ENCODE measurements around the gene PLCB4.
A peak's percentile ranks its signal among the peaks of the same experiment; 100 is the strongest.

Gene PLCB4

DNA sequence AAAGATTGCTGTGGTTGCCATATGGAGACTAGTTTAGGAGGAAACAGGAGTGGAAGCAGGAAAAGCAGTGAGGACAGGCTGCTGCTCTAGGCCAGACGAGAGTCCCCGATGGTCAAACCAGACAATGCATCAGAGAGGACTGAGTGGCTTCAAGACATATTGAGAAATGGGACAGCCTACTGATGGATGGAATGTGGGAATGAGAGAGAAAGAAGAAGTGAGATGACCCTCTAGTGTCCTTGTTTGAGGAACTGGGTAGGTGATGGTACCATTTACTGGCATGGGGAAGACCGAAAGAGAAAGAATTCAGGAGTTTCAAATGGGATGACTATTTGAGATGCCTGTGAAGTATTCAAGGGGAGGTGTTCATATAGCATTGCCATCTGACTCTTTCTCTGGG lies 333.7 kb downstream of the PLCB4 start:
- no peak for DNase-seq (ENCODE audit: low read depth)

DNA sequence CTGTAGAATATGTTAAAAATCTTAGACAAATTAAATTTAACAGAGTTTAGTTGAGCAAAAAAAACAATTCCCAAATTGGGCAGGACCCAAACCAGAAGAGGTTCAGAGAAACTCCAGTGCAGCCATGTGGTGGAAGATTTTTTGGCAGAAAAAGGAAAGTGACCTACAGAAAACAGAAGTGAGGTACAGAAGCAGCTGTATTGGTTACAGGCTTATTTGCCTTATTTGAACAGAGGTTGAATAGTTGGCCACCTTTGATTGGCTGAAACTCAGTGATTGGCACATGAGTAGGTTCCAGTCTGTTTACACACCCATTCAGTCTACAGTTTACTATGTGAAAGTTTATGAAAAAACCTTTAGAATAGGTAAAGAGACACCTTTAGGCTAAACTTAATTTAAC lies 334.6 kb downstream of the PLCB4 start:
- DNase-seq (ENCODE audit: low read depth): no peak

DNA sequence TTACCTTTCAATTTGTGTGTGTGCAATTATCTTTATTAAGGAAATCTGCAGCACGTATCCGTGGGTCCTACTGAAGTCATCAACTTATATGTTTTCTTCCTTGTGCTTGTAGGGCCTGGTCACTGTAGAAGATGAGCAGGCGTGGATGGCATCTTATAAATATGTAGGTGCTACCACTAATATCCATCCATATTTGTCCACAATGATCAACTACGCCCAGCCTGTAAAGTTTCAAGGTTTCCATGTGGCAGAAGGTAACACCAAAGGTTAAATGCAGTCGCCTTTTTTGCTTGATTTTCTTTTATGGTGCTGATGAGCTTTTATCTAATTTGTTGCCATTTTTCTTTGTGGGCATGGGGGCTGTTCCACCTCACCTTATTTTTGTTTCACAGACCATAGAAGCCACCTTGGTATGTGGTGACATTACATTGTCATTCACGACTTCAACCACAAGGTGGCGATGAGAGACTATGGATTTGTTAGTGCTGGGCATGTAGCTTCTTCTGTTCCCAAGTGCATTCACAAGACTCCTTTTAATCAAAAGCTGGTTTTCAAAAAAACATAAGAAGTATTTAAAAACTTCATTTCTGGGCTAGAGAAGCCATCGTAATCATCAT lies 339.0 kb downstream of the PLCB4 start:
- peak; percentile 9 for DNase-seq (ENCODE audit: low read depth)

DNA sequence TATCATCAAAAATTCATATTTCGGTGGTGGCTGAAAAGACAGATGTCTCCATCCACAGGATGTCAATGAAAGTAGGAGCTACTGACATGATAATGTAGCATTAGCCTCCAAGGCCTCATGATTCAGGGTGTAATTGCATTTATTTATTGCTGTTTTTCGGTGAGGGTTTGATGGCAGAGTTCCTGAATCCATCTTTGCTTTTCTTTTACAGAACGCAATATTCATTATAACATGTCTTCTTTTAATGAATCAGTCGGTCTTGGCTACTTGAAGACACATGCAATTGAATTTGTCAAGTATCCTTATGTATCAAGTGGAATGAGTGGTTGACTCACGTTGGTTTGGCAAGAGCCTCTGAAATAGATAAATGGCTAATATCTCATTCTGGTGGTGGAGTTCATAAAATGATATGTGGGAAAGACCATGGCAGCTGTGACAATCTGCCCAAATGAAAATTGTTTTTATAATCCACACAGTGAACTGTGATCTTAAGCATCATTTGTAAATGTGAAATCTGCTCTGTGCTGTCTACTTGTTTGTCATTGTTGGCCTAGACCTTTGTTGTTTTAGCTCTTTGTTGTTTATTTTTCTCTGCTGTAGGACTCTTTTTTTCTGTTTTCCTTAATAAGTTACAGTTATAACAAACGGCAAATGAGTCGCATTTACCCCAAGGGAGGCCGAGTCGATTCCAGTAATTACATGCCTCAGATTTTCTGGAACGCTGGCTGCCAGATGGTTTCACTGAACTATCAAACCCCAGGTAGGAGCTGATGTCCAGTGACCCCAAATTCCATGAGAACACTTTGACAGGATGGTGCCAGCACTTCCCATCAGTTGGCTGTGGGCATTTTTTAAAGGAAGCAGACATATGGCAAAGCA lies 339.8 kb downstream of the PLCB4 start:
- no peak for DNase-seq (ENCODE audit: low read depth)

DNA sequence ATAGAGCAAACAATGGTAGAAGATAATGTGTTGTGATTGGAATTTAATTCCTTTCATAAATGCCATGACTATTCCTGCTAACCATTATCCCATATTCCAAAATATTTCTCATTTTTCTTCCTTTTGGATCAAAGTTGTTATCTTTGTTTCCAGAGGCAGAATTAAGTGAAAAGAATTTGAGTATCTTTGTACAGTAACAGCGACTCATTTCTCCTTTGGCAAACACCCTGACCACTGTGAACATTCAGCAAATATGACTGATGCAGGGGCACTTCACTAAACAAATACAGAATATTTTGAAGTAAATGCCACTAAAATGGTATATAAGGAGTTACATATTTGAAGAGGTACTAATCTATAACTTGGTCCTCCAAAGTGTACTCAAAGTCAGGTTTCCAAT lies 340.5 kb downstream of the PLCB4 start:
- no peak for DNase-seq (ENCODE audit: low read depth)

DNA sequence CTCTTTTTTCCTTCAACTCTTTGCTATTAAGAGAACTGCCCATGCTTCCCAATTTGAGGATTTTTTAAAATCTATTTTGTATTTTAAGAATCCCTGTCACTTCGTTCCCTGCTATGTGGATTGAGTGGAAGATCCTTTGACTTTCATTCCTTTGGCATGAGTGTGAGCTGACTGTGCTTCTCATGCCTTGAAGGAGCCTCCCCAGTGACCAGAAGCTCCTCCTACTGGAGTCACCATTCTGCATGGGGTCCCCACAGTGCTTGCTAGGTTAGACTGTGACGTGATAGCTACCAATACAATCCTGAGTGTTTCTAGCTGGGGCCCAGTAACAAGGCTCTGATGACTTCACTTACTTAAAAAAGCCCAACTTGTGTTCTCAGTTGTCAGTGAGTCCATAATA lies 341.1 kb downstream of the PLCB4 start:
- no peak for DNase-seq (ENCODE audit: low read depth)

DNA sequence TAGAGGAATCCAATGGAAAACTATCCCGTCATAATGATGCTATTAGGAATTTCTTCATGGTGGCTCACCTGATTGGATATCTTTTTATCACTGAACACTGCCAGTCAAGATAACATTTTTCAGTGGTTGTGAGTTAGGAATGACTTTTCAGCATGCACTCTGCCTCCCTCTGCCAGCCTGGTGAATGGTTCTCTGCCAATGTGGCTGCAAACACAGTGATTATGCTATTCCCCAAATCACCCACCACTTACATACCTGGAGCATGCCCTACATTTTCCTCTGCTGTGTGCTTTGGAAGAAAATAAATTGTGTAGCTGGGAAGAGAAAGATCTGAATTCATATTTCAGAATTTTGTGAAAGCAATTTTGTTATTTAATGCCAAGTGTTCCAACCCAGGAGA lies 342.9 kb downstream of the PLCB4 start:
- no peak for DNase-seq (ENCODE audit: low read depth)

DNA sequence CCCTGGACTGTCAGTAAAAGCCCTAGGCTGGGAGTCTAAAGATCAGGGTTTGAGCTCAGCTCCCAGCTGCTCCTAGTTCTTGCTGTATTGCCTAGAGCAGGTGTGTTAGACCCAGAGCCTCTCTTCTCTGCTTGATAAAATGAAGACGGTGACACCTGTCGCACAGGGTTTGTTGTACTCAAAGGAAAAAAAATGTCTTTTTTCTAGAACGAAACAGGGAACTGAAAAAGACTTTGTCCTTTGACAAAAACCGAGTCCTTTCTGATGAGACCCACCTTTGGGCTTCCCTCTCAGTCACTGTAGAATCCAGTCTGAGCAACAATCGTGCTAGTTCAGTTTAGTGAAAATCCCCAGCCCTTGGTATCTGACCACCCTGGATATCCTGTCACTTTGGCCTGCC lies 343.4 kb downstream of the PLCB4 start:
- DNase-seq (ENCODE audit: low read depth): no peak

DNA sequence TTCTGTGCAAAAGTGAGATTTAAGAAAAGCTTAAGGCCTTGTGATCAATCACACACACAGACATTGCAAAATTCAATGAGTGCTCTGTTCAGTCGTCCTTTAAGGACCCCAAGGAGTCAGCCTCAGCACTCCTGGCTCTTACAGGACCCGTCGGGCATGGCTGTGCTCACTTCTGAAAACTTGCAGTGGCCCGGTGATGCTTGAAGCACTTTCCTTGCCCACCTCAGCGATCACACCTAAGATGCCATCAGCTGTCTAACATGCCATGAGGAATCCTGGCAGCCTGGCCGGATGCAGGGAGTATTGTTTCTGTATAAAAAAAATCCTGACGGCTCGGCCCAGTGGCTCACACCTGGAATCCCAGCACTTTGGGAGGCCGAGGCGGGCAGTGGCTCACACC lies 344.1 kb downstream of the PLCB4 start:
- no peak for DNase-seq (ENCODE audit: low read depth)

DNA sequence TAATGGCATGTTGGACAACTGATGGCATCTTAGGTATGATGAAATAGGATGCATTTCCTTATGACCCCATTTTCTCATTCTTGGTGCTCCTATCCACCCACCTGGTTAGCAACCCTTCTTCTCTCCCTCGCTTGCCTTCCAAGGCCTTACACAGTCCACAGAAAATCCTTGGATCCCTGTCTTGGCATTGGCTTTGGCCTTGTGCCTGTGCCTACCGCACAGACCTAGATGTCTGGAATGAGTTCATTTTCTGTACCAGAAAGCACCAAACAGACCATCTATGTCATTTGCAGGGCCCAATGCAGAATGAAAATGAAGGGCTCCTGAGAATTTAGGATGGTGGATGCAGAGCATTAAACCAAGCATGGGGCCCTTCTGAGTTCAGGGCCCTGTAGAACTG lies 346.5 kb downstream of the PLCB4 start:
- no peak for DNase-seq (ENCODE audit: low read depth)

DNA sequence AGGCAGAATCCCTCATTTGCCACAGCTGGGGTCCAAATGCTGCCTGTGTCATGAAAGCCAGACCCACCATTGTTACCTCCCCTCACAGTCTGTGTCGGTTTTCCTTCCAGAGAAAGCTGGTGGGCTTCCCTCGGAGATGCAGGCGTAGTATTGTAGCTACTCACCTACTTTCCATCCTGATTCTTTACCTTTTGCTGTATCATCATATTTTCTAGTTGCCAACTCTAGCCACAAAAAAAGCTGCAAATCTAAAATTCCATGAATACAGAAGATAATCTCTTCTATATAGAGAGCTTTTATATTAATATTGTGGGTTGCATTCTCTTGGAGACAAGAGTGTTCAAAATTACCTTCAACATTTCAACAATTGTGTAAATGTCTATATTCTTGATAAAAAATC lies 347.5 kb downstream of the PLCB4 start:
- no peak for DNase-seq (ENCODE audit: low read depth)

DNA sequence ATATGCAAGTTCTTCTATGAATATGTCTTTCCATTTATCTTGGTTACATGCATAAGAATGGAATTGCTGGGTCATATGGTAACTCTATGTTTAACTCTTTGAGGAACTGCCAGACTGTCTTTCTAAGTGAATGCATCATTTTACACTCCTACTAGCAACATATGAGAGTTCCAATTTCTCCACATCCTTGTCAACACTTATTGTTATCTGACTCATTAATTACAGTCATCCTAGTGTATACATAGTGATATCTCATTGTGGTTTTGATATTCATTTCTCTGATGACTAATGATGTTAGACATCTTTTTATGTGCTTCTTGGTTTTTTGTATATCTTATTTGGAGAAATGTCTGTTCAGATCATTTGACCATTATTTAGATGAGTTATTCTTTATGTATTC lies 348.8 kb downstream of the PLCB4 start:
- DNase-seq (ENCODE audit: low read depth): no peak

DNA sequence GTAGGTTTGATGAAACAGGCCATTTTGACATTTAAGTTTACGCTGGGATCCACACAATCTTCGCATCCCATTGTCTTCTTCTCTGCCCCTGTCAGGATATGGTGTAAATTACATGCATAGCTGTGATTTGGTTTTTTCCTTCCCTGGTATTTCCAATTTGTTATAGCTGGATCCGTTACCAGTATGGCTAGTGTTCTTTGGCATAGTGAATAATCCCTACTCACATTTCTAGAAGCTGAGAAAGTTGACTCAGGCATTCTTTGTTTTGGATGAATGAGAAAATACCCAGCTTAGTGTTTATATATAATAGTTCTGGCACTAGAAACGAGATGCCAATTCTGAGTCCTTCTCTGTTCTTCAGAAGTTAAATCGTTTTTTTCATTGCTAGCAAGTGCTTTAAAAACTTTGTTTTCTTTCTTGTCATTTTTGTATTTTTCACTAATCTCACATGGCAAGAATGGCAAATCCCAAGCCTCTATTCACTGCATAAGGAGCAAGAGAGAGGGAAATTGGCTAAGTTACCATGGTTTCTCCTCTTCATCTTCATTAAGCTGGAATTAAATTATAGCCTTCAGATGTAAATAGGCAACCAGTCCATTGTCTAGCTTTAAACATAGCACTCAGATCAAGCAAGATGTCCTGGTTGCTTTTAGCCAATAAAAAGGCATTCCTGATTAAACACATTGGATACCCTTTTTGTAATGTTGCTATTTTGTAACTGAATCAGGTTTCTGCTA lies 353.6 kb downstream of the PLCB4 start:
- DNase-seq (ENCODE audit: low read depth): no peak

DNA sequence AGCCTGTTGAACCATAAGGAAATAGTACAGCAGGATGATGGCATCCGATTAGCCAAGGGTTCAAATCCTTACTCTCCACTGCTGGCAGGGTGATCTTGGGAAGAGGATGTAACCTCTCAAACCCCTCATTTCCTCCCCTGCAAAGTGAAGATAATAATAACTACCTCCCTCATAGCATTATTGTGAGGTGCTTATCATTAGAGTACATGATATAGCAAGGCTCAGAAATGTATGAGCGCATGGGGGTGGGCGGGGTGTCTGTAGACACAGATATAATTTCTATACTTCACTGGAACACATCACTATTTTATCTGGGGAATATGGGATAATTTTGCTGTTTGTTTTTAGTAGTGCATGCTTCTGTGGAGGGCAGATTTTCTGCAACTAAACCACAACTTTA lies 355.7 kb downstream of the PLCB4 start:
- no peak for DNase-seq (ENCODE audit: low read depth)

DNA sequence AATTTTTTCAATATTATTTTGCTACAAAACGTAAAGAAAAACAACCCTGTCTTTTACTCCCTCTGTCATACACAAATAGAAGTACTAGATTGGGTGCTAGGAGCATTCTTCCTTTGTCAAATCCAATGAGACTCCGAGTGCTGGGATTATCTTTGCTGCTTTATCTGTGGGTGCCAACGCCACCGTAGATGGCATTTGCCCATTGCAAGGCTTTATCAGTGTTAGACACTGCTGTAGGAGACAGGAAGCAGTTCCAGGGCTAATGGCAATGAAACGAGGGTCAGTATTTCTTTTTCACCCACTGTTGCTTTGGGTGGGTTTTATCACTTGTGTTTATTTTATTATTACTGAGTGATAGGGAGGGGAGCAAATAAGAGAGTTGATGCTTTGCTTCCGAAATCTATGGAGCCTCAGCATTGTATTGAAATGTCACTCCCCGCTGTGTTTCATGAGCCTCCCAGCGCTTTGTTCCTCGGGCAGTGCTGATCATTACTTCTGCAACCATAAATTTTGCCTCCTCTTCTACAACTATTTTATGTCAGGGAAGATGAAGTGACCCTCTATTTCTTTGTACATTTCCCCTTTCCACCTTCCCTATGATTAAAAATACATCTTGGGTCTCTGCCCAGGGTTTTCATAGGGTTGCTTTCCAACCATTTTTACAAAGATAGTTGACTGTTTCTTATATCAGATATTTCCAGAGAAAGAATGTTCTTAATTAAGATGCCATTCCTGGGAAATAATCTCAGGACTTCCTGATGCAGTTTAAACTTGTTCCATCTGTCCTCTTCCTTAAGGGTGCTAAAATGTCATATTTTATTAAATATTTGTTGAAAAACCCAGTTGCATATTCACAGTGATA lies 358.8 kb downstream of the PLCB4 start:
- DNase-seq (ENCODE audit: low read depth): no peak

DNA sequence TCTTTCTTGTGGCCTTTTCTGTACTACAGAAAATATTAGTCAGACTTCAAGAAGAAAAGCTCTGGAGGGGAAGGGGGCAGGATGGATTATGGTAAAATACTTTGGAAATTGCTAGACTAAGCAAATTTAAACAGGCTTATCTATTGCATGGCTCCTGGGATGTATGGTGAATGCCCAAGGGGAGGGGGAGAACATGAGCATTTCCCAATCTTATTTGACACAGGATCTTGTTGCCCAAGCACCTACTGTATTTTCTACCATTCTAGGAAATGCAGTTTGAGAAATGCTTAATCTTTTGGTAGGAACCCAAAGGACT lies 359.4 kb downstream of the PLCB4 start:
- DNase-seq (ENCODE audit: low read depth): no peak

DNA sequence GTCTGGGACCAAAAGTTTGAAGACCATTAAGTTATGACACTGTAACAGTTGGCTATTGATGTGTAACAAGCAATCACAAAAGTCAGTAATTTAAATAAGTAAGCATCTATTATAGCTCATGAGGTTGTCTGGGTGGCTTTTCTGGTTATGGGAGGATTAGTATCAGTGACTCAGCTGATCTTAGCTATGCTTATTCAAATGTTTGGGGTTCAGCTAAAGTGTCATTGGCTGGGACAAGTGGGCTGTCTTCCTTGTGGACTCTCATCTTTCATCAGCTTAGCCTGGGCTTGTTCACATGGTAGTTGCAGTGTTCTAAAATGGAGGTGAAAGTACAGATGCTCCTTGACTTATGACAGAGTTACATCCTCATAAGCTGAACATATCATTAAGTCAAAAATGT lies 370.9 kb downstream of the PLCB4 start:
- no peak for DNase-seq (ENCODE audit: low read depth)

DNA sequence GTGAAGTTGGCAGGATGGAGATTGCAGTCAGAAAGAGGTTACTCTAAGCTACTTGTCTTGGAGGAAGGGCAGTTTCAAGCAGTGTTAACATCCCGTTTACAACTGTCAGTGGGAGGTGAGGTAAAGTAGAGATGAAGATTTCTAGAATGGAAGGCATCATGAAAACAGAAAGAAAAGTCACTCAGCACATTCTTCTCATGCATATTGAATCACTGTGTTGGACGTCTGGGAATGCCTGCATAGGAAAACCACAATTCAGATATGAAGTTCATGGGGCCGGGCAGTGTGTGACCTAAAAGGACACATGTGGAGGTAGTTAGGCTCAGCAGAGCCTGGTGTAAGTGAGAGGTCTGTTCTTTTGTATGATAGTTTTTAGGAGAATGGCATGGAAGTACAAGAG lies 372.0 kb downstream of the PLCB4 start:
- no peak for DNase-seq (ENCODE audit: low read depth)

DNA sequence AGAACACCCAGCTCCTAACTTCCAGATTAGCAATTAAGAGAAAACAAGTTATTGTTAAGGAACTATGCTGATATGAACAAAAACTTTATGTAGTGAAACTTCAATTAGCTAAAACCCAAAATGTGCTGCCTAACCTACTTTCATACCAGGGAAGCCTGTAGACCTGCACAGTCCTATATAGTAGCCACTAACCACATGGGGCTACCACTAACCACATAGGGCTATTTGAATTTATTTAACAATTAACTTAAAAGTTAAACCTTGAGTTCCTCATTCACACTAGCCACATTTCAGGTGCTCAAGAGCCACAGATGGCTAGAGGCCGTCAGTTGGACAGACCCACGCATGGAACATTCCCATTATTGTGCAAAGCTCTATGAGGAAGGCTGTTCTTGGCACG lies 373.1 kb downstream of the PLCB4 start:
- no peak for DNase-seq (ENCODE audit: low read depth)

DNA sequence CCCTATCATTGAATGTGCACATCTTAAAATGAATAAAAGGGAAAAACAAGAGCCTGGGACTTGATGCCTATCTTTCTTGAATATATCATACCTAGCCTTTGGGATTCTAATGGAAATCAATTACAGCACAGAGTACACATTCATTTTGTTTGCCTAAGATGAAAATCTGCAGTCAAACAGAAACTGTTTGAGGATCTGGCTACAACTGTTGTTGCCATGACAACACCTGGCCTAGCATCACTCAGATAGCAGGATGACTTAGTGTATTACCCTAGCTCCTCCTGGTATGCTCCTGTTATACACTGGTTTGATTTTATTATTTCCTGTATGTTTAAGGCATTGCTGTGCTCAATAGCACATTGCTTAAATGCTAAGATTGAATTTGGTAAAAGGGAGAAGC lies 374.0 kb downstream of the PLCB4 start:
- DNase-seq (ENCODE audit: low read depth): no peak

DNA sequence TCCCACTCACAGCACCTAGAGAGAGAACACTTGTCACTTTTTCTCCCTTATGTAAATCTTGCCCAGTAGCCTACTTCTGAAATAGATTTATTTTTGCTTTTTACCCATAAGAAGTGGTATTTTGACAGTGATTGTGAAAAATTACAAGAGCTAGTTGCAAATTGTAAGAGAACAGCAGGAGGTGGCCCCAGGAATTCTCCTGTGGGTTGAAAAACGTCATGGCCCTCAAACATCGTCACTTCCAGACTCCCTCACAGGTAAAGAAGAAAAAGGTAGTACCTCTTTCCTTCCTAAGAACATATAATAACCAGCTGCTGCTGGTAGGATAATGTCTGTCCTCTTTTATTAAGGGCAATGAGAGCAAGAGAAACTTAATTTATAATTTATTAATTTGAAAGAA lies 376.0 kb downstream of the PLCB4 start:
- no peak for DNase-seq (ENCODE audit: low read depth)

DNA sequence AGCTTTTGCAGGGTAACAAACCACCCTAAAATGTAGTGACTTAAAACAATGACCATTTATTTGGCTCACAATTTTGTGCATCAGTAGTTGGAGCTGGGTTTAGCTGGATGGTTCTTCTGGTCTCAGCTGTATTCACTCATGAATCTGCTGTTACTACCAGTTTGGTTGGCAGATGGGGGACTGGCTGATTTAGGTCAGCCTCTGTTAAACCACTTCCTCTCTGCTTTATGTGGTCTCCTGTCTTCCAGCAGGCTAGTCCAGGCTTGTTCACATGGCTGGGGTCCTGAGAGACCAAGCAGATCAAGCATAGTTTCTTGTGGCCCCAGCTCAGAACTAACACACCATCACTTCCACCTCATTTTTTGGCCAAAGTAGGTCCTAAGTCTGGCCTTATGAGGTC lies 378.3 kb downstream of the PLCB4 start:
- no peak for DNase-seq (ENCODE audit: low read depth)
